ENCODE data around the gene ARHGEF2.

GRCh38 chr1:155984341-155984740 is 6.0 kb upstream of the ARHGEF2 start:
- no peak for TF ChIP-seq RFX5 (IDR thresholded peaks at IDR 0.05; ENCODE audit: low read length)
- no peak for TF ChIP-seq CTCF (IDR thresholded peaks at IDR 0.05)
- TF ChIP-seq RAD21 (IDR thresholded peaks at IDR 0.05; ENCODE audit: low read length), result no peak
- TF ChIP-seq YY1 (IDR thresholded peaks at IDR 0.05; ENCODE audit: low read depth), result no peak

Measured in SK-N-SH (cell line).